GM21423 (cell line): Measurements from ENCODE around the gene KRT8.
"Not testable (repeated sequence)": the region's sequence is repeated elsewhere in the genome, so short reads cannot be mapped to it uniquely, and the experiment has no call there.

ENCODE experiments used
- ATAC-seq: cut with Tn5 transposase; IDR thresholded peaks from one replicate; pipeline ENCODE4 v1.9.1; 2021; ENCODE audit warnings: mild to moderate bottlenecking, moderate library complexity; ENCODE audit not compliant: unreplicated experiment

The KRT8 gene

GRCh38 chr12:52904509-52905300 is at the start of gene KRT8:
TSS of gene KRT8 (minus strand) at chr12:52905076. CDS start at chr12:52904981, 95 bp downstream.
- ATAC-seq, result not testable (repeated sequence)

GRCh38 chr12:52953181-52953841 is 48.4 kb upstream of the KRT8 start:
- ATAC-seq, result no peak

- no peak for ATAC-seq
These were observed 47.4 kb upstream of the KRT8 start for GRCh38 chr12:52952076-52952801.

- ATAC-seq, result no peak
These were observed 46.8 kb upstream of the KRT8 start for GRCh38 chr12:52951640-52952039.

GRCh38 chr12:52951126-52951525 is 46.2 kb upstream of the KRT8 start:
- no peak for ATAC-seq

- no peak for ATAC-seq
These were observed 45.7 kb upstream of the KRT8 start for GRCh38 chr12:52950553-52950952.

GRCh38 chr12:52949413-52950331 is 44.8 kb upstream of the KRT8 start:
- ATAC-seq, result no peak

- ATAC-seq, result no peak
These were observed 43.0 kb upstream of the KRT8 start for GRCh38 chr12:52947738-52948423.

GRCh38 chr12:52946797-52947547 is 42.1 kb upstream of the KRT8 start:
- no peak for ATAC-seq

GRCh38 chr12:52946334-52946733 is 41.5 kb upstream of the KRT8 start:
- no peak for ATAC-seq

GRCh38 chr12:52945389-52946232 is 40.7 kb upstream of the KRT8 start:
- no peak for ATAC-seq

GRCh38 chr12:52944683-52945388 is 40.0 kb upstream of the KRT8 start:
- ATAC-seq, result no peak

GRCh38 chr12:52942901-52943181 is 38.0 kb upstream of the KRT8 start:
- ATAC-seq, result no peak

- ATAC-seq, result no peak
These were observed 37.4 kb upstream of the KRT8 start for GRCh38 chr12:52942066-52942900.

GRCh38 chr12:52929538-52929937 is 24.7 kb upstream of the KRT8 start:
- no peak for ATAC-seq

- ATAC-seq, result no peak
These were observed 23.1 kb upstream of the KRT8 start for GRCh38 chr12:52927964-52928363.

- ATAC-seq, result no peak
These were observed 21.8 kb upstream of the KRT8 start for GRCh38 chr12:52926596-52927234.
